Measurements from ENCODE around the gene ADA.

Gene ADA

GRCh38 chr20:44637522-44638372, 13.8 kb downstream of the ADA start:
- peak overlapping the region; percentile 4; the same call in 1 of the 2 replicates for H3K4me2 ChIP-seq
- peak overlapping the region; percentile 31 for H3K9ac ChIP-seq
- peaks cover 88% of the 10 kb centered on the region for H3K36me3 ChIP-seq
- no peak for TF ChIP-seq Cebpa-rat (IDR thresholded peaks at IDR 0.05)
- H4K20me1 ChIP-seq, result peaks cover 67% of the 10 kb centered on the region
- H3K4me3 ChIP-seq, result no peak overlapping the region
- H3K27ac ChIP-seq, result peak overlapping the region; percentile 56
- H3K27me3 ChIP-seq, result no peaks in the 10 kb centered on the region
- peaks cover 59% of the 10 kb centered on the region for H3K4me1 ChIP-seq
- H3K9me3 ChIP-seq, result no peaks in the 10 kb centered on the region

DNA sequence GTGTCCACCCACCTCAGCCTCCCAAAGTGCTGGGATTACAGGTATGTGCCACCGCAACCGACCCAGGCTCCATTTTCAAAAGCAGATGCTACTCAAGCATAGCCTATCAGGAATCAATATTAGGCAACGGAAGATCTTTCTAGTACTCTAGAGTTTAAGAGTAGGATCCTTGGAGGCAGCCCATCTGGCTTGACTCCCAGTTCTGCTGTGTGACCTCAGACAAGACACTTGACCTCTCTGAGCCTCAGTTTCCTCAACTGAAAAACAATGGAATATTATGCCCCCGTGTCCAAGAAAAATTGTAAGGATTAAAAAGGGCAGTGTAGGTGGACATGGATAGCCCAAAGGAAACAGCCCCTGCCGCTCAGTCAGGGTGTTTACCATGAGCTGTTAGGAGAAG, 14.5 kb downstream of the ADA start:
- Histone ChIP-seq H3K9ac (no peak overlapping the region; the same call in 1 of the 2 replicates), H3K4me2 (no peak overlapping the region), H3K27me3 (no peaks in the 10 kb centered on the region), H3K36me3 (peaks cover 95% of the 10 kb centered on the region), H3K27ac (peak overlapping the region; percentile 56; the same call in 1 of the 2 replicates), H3K4me3 (no peak overlapping the region), H3K9me3 (no peaks in the 10 kb centered on the region), H3K4me1 (peaks cover 59% of the 10 kb centered on the region), H4K20me1 (peaks cover 74% of the 10 kb centered on the region)
- no peak for TF ChIP-seq Cebpa-rat (IDR thresholded peaks at IDR 0.05)

DNA sequence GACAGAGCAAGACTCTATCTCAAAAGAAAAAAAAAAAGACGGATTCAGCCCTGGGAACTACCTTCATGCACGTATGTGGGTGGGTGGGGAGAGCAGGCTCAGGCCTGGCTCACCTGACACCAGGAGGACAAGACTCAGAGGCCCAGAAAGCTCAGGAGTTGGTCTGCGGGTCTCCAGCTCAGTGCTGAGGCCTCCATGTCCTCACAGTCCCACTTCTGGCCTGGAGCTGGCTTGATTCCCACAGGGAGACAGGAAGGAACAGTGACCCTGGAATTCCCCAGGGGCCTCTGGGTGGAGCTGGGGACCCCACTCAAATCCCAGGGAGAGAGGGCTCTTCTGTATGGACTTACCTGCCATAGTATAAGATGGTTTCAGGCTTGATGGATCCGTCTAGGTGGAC, 15.6 kb downstream of the ADA start:
- no peak for TF ChIP-seq Cebpa-rat (IDR thresholded peaks at IDR 0.05)
- no peak overlapping the region for H3K4me2 ChIP-seq
- no peaks in the 10 kb centered on the region for H3K27me3 ChIP-seq
- H3K4me1 ChIP-seq, result peaks cover 48% of the 10 kb centered on the region
- H3K27ac ChIP-seq, result no peak overlapping the region
- H4K20me1 ChIP-seq, result peaks cover 86% of the 10 kb centered on the region
- no peak overlapping the region for H3K9ac ChIP-seq
- no peaks in the 10 kb centered on the region for H3K9me3 ChIP-seq
- H3K4me3 ChIP-seq, result no peak overlapping the region
- peaks cover 100% of the 10 kb centered on the region for H3K36me3 ChIP-seq

GRCh38 chr20:44633872-44634600, 17.5 kb downstream of the ADA start:
- Histone ChIP-seq H3K4me2 (peak overlapping the region; percentile 54; the same call in 1 of the 2 replicates), H3K27me3 (no peaks in the 10 kb centered on the region), H3K4me1 (peaks cover 36% of the 10 kb centered on the region), H3K4me3 (no peak overlapping the region), H3K9me3 (no peaks in the 10 kb centered on the region), H3K36me3 (peaks cover 100% of the 10 kb centered on the region), H4K20me1 (peaks cover 99% of the 10 kb centered on the region), H3K9ac (no peak overlapping the region), H3K27ac (peak overlapping the region; percentile 74; the same call in 1 of the 2 replicates)
- TF ChIP-seq Cebpa-rat (IDR thresholded peaks at IDR 0.05), result no peak

DNA sequence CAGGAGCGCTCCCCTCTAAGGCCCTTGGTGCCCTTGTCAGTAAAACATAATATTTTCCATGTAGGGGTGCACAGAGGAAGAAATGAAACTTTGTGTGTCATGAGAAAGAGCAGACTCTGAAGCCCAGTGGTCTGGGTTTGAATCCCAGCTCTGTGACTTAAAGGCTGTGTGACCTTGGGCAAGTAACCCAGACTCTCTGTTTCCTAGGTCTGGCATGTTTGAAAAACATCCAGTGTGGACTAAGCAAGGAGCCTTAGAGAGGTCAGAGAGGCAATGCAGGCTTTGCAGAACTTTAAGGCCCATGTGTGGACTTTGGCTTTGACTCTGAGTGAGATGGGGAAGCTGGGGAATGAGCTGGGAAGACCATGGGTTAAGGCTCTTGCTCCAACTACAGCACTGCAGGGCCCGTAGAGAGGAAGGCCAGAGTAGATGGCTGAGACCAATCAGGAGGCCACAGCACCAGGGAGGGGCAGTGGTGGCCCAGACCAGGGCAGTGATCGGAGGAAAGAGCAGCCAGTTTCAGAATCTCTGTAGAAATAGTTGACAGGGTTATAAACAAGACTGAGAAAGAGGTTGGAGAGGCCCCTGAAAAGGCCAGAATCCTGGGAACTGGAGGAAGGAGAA, 18.2 kb downstream of the ADA start:
- Histone ChIP-seq H3K27ac (peak overlapping the region; percentile 74), H3K36me3 (peaks cover 100% of the 10 kb centered on the region), H3K9me3 (no peaks in the 10 kb centered on the region), H3K4me2 (peak overlapping the region; percentile 54), H3K4me3 (no peak overlapping the region), H3K9ac (0 out of 2 replicates have a peak overlapping the region, but pooled peaks have one; percentile 16), H4K20me1 (peaks cover 99% of the 10 kb centered on the region), H3K4me1 (peaks cover 36% of the 10 kb centered on the region), H3K27me3 (no peaks in the 10 kb centered on the region)
- no peak for TF ChIP-seq Cebpa-rat (IDR thresholded peaks at IDR 0.05)

DNA sequence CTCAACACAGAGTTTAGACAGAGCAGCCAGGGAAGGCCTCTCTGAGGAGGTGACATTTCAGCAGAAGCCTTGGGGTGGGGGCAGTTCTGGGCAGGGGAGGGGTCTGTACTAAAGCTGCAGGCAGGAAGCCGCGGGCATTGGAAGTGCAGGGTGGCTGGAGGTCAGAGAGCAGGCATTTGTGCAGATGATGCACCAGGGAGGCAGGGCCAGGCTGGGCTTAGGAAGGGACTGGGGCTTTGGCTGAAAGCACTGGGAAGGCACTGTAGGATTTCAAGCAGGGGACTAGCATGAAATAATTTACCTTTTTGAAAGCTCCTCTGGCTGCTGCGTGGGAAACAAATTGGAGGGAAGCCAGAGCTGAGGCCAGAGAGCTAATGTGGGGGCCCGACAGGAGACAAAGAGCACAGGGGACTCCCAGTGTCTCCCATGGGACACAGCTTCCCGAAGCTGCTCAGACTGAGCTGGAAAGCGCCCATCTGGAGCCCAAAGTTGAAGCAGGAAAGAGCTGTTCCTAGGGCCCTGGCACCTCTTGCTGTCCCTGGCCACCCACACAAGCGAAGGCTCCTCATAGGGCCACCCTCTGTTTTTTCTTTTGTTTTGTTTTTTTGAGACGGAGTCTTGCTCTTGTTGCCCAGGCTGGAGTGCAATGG, 19.3 kb downstream of the ADA start:
- Histone ChIP-seq H3K27ac (peak overlapping the region; percentile 74), H3K9me3 (no peaks in the 10 kb centered on the region), H3K9ac (peak overlapping the region; percentile 65), H3K4me2 (peak overlapping the region; percentile 54), H3K36me3 (peaks cover 100% of the 10 kb centered on the region), H3K4me1 (peaks cover 26% of the 10 kb centered on the region), H3K27me3 (no peaks in the 10 kb centered on the region), H4K20me1 (peaks cover 99% of the 10 kb centered on the region), H3K4me3 (no peak overlapping the region)
- TF ChIP-seq Cebpa-rat (IDR thresholded peaks at IDR 0.05), result no peak

- peaks cover 98% of the 10 kb centered on the region for H4K20me1 ChIP-seq
- no peak overlapping the region for H3K9ac ChIP-seq
- H3K4me1 ChIP-seq, result peaks cover 30% of the 10 kb centered on the region
- no peaks in the 10 kb centered on the region for H3K9me3 ChIP-seq
- no peak for TF ChIP-seq Cebpa-rat (IDR thresholded peaks at IDR 0.05)
- no peak overlapping the region for H3K4me2 ChIP-seq
- H3K27me3 ChIP-seq, result no peaks in the 10 kb centered on the region
- H3K36me3 ChIP-seq, result peaks cover 100% of the 10 kb centered on the region
- H3K27ac ChIP-seq, result no peak overlapping the region
- H3K4me3 ChIP-seq, result no peak overlapping the region
Measured at GRCh38 chr20:44630297-44630696, 21.2 kb downstream of the ADA start.

DNA sequence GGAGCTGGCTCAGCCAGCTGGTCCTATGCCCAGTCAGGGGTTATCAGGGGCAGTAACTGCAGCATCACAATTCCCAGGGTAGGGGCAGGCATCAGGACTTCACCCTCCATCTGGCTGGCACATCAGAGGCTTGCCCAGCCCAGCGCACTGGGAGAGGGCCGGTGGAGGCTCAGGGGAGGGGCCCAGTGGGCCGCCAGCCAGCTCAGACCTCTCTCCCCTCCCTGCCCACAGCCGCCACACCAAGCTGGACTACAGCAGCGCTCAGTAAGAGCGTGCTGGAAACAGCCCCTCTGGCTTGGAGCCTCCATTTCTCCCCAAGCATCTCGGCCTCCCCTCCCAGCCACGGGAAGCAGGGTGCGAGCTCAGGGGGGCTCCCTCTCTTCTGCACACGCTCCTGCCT, 22.0 kb downstream of the ADA start:
- H3K9ac ChIP-seq, result no peak overlapping the region
- 0 out of 2 replicates have a peak overlapping the region, but pooled peaks have one; percentile 9 for H3K27ac ChIP-seq
- peaks cover 30% of the 10 kb centered on the region for H3K4me1 ChIP-seq
- no peak for TF ChIP-seq Cebpa-rat (IDR thresholded peaks at IDR 0.05)
- peaks cover 98% of the 10 kb centered on the region for H4K20me1 ChIP-seq
- H3K27me3 ChIP-seq, result no peaks in the 10 kb centered on the region
- H3K9me3 ChIP-seq, result peaks cover 1% of the 10 kb centered on the region; the same call in 1 of the 2 replicates
- peaks cover 100% of the 10 kb centered on the region for H3K36me3 ChIP-seq
- no peak overlapping the region for H3K4me3 ChIP-seq
- no peak overlapping the region for H3K4me2 ChIP-seq

- peaks cover 100% of the 10 kb centered on the region for H3K36me3 ChIP-seq
- no peak overlapping the region for H3K9ac ChIP-seq
- H3K4me1 ChIP-seq, result peaks cover 29% of the 10 kb centered on the region
- no peak for TF ChIP-seq Cebpa-rat (IDR thresholded peaks at IDR 0.05)
- peaks cover 98% of the 10 kb centered on the region for H4K20me1 ChIP-seq
- H3K27me3 ChIP-seq, result no peaks in the 10 kb centered on the region
- H3K27ac ChIP-seq, result no peak overlapping the region
- peaks cover 7% of the 10 kb centered on the region for H3K9me3 ChIP-seq
- no peak overlapping the region for H3K4me2 ChIP-seq
- H3K4me3 ChIP-seq, result no peak overlapping the region
Measured at GRCh38 chr20:44629017-44629385, 22.5 kb downstream of the ADA start.

Data from BLaER1 (cell line).